ENCODE measurements around the gene AEN.

AEN gene

DNA sequence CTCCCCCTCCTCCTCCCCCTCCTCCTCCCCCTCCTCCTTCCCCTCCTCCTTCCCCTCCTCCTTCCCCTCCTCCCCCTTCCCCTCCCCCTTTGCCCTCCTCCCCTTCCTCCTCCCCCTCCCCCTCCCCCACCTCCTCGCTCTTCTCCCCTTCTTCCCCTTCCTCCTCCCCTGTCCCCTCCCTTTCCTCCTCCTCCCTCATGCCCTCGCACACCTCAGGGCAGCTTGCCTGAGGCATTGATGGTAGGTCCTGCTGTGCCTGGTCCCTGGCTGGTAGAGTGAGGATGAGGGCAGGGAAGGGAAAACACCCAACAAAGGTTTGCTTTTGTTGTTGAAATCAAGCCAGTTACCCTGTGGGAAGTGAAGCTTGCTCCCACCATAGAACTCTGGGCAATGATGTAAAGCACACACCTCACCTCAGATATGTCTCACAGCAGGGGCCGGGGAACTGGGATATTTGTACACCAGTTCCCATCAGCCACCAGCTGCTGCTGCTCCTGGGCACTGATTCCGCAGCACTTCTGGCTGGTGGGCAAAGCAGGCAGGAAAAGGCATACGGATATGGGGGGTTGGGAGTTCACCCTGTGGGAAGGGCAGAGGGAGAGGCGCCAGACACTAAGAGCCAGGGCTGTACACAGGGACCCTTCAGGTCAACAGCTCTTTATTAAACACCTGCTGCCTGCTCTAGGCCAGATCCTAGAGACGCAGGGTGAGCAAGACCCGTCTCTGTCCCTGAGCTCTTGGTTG is 31.5 kb downstream of the AEN start:
- DNase-seq = no peak

DNA sequence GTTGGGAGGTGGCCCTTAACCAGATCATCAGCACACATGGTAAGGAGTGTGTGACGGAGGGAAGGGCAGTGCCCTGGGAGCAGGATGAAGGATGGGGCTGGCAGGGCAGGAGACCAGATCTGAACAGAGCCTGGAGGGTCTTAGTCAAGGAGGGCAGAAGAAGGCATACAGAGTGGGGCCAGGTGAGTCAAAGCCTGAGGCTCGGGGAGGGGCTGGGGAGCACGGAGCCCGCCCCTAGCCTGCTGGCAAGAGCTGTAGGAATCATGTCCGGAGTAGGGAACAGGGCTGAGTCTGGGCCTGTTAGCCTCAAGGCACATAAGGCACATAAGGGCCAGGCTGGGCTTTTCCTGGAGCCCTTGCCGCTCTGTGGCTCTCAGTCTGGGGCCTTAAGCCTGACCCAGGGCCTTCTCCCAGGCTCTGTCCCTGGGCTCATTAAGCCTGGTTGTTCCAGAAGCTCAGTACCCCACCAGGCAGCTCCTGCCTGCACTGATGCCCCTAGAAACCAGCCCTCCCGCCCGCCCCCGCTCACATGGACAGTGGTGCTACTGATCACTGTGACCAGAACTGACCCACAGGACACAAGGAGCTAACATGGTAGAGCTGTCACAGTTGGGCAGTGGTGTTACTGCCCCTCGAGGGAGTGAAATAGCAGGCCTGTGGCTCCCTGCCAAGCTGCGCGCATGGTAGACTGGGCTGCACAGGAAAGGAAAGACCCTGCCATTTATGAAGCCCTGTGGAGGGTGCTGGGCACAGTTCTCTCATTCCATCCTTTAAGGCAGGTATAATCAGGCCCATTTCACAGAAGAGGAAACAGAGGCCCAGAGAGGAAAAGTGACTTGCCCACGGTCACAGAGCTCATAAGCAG is 32.3 kb downstream of the AEN start:
- DNase-seq = no peak

DNA sequence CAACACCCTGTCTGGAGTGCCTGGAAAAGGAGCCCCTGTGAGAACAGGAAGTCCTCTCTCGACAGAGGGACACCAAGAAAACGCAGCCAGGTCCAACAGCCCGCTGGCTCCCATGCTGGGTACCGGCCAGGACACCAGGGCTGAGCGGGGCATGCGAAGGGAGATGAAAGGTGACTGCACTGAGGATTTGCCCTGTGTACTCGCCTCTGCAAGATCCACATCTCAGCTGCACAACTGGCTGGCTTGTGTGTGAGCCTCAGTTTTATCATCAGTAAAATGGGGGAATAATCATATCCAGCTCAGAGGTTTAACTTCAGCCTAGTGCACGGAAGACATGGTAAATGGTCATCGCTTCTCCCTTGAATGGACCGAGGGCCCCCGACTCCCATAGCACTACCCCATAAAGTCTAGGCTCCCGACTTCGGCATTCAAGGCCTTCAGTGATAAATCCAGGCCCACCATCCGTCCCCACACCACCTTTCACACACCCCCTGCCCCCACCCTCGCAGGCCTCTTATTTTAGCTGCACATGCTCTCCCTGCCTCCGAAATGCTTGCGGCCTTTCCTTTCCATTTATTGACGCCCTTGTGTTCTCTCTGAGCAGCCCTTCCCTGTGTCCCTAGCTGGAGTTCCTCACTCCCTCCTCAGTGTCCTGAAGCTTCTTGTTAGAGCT is 33.4 kb downstream of the AEN start:
- DNase-seq = no peak

DNA sequence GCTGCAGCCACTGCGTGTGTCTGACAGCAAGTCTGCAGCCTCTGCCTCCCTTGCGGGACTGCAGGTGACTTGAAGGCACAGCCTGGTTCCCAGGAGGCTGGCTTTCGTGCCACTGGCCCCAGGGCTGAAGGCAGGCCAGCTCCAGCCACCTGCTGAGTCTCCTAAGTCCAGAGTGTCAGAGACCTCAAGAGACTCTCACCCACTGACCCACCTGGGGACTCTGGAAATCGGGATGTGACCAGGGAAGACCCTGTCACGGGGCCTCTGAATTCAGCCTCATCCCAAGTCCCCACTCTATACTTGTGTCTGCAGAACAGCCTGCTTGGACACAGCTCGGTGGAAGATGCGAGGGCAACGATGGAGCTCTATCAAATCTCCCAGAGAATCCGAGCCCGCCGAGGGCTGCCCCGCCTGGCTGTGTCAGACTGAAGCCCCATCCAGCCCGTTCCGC is 34.0 kb downstream of the AEN start:
- no peak for DNase-seq

DNA sequence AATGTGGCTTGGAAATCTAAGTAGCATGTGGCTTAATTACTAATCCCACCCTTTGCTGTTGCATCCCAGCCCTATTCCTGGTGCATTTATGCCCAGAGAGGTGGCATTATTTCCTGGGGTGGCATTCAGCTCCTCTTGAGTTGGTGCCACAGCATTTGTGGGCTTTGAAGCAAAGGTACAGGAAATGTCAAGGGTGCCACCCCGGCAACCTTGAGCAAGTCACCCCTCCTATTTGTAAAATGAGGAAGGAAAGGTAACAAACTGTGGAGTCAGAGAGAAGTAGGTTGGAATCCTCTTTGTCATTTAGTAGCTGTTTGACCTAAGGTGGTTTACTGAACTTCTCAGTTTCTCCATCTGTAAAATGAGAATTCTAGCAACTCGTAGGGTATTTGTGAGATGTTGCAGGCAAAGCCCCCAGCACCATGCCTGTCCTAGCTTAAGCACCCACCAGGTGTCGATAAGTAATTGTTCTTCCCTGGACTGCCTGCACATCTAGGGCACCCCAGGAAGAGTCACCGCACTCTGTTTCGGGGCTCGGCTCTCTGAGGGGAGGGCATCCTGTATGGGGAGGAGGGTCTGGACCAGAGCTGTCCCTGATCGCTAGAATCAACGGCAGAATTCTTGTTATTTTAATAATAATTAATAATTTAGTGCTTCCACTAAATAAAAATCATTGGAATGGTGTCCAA is 34.8 kb downstream of the AEN start:
- DNase-seq = no peak

DNA sequence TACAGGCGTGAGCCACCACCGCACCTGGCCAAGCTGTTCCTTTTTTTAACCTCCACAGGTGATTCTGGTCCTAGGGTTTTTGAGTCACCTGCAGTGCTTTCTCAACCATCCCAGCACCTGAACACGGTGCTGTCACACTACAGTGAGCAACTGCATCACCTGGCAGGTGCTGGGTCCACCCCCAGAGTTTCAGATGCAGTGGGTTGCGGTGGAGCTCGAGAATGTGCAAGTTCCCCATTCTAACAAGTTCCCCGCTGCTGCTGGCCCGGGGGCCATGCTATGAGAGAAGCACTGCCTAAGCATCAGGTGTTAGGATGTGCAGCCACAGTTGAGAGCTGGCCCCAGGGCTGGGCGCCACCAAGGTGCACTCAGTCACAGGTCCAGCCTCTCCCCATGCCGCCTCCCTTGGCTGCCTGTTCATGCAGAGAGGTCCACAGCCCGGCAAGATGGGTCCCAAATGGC is 35.7 kb downstream of the AEN start:
- no peak for DNase-seq

DNA sequence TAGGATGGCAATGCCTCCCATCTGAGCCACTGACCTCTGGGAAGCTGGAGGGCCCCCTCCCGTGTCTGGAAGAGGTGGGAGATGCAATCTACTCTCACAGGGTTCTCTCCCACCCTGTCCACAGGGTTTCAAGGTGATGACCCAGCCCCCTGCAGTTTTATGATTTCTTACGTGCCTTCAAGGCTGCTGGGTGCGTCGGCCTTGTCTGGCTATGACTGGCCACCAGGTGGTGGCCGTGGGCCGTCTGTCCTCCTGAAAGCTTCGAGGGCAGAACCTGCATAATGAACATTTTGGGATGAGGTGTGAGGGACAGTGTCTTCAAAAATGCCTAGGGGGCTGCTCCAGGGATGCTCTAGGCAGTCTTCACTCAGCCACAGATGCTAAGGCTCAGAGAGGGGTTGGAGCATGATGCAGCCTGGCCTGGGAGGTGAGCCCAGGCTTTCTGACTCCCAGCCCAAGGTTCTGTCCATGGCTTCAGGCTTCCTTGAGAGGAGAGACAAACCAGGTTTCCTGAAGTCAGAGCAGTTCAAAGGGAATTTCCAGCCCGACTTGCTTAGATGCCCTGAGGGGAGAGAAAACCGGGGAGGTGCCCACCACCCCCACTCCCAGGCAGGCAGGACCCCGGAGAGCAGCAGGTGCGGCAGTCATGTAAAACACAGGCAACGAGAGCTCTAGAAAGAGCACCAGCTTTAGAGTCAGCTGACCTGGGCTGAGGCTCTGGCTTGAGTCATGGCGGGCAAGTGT is 36.4 kb downstream of the AEN start:
- no peak for DNase-seq

DNA sequence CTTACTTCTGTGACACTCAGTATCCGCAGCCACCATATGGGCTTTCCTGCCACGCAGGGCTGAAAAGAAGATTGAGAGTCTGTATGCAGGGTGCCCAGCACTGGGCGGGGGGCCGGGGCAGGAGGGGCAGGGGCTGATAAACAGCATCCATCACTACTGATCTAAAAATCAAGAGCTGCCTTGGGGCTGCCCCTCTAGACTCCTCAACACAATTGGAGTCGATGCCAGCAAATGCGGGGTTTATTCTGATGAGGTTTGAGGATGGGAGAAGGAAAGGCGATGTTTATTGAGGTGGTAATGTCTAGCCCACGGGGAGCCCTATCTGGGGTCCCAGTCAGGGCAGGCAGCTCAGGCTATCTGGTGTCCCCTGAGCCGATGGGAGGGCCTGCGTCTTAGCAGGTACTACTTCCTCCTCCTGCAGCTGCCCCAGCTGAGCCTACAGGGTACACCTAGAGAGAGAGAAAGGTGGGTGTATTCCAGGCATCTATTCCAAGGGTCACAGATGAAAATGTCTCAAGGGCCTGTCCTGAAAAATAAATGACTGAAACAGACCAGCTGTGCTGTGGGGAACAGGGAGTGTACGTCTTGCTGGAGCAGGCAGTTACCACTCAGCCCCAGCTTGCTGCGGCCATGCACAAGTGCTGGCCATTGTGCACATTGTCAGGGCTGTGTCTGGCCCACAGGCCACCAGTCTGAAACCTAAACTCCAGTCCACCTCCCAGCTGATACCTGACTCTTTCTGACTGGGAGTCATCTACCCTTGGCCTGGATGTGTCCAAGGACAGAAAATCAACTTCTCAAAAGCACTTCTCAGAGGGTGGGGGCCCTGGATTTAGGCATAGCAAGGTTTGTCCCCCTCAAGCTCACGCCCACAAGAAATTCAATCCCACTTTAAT is 37.2 kb downstream of the AEN start:
- DNase-seq = no peak

DNA sequence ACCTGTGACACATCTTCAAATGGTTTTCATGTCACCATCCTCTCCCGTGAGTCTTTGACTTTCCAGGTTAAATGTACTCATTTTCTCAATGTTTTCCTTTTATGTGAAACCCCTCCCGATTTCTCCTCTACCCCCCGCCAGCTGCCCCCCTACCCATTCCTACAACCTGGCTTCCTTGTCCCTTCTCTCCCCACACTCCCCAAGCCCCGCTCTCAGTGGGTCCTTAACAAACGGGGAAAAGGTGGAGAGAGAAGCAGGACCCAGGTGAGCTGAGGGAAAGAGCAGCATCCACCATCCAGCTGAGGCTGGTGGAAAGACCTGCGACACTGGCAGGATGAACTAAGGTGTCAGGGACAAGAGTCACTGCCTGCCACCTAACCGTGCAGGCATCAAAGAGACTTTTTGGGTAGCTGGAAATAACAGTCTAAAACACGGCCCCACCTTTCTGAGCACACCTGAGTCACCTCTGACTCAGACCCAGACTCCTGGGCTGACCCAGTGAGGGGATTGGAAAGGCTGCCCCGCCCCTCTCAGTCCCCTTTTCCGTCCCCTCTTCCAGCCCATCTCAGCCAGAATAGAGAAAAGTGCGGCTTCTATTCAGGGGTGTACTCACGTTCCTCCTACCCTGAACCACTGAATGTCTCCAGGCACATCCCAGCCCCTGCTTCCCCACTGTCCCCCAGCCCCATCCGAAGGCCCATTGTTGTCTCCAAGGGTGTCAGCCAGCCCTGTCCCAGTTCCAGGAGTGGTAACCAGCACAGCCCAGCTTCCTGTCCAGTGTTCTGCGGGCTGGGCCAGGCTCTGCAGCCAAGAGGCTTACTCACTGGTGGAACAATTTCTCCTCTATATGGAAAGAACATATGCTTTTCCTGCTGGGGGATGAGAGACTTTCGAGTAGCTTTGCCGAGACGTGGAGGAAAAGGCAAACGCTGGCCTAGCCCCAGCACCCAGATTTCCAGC is 38.1 kb downstream of the AEN start:
- DNase-seq = no peak

DNA sequence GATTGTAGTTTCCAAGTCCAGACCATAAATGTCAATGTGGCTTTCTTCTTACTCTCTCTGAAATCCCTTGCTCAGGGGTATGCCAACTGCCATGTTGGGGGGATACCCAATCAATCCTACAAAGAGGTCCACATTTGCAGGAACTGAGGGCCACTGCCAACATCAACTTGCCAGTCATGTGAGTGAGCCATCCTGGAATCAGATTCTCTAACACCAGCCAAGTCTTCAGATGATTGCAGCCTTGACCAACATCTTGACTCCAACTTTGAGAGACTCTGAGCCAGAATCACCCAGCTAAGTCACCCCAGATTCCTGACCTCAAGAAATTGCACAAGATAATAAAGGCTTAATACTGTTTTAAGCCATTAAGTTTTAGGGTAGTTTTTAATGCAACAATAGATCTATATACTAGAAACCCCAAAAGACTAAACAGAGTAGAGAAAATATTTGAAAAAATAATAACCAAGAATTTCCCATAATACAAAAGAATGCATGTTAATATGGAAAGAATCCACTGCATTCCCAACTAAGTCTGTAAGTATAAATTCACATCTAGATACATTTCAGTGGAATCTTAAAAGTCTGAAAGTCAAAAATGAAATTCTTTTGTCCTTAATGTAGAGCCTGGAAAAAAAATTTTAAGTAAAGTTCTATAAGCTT is 40.0 kb downstream of the AEN start:
- DNase-seq = no peak

DNA sequence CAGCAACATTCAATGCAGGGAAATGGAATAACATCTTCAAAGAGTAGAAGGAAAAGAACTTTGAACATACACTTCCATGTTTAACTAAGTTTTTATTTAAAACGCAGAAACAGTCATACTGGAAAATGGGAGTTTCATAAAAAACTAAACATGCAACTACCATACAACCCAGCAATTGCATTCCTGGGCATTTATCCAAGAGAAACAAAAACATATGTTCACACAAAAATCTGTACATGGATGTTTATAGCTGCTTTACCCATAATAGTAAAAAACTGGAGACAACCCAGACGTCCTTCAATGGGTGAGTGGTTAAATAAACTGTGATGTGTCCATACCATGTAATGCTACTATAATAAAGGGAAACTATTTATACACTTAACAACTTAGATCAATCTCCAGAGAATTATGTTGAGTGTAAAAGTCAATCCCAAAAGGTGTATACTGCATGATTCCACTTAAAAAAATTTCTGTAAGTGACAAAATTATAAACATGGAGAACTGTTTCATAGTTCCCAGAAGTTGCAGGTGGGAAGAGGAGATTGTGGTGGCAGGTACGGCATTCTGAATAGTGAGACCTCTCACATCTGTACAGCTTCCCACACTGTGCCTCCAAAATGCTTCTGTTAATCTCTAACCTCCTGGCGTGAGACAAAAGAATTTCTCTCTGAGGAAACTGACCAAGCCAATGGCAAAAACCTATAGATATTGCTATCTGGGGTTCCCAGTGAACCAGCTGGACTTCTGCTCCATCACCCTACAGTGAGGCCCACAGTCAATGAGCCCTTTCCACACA is 40.8 kb downstream of the AEN start:
- no peak for DNase-seq

DNA sequence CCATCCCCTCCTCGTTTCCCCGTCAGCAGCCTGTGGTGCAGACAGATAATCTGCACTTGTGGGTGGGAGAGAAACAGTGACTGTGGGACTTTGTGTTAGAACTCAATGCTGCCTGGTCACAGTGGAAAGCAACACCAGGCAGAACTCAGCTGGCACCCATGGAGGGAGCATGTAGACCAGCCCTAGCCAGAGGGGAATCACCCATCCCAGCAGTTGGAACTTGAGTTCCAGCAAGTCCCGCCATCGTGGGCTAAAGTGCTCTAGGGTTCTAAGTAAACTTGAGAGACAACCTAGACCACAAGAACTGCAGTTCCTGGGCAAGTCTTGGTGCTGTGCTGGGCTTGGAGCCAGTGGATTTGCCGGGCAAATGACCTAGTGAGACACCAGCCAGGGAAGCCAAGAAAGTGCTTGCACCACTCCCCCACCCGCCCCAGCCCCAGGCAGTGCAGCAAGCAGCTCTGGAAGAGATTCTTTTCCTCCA is 42.0 kb downstream of the AEN start:
- no peak for DNase-seq

DNA sequence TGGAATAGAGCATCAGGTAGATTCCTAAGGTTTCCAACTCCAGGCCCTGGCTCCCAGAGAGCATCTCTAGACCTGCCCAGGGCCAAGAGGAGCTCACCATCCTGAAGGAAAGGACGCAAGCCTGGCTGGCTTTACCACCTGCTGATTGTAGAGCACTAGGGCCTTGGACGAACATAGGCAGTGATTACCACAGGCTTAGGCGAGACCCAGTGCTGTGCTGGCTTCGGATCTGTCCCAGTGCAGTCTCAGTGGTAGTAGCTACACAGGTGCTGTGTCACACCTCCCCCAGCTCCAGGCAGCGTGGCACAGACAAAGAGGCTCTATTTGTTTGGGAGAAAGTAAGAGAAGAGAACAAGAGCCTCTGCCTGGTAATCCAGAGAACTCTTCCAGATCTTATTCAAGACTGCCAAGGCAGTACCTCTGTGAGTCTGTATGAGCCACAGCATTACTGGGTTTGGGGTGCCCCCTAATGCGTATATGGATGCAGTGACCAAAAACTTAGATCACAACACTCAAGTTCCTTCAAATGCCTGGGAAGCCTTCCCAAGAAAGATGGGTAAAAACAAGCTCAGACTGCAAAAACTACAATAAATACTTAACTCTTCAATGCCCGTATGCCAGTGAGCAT is 43.1 kb downstream of the AEN start:
- DNase-seq = no peak

DNA sequence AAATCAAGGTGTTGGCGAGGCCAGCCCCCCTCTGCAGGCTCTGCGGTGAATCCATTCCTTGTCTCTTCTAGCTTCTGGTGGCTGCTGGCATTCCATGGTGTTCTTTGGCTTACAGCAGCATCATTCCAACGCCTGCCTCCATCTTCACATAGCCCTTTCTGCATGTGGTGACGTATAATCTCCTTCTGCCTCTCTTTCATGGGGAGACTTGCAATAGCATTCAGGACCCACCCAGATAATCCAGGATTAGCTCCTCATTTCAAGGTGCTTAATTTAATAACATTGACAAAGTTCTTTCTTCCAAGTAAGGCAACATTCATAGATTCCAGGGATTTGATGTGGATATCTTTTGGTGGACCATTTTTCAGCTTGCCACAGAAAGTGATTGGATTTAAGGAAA is 53.5 kb downstream of the AEN start:
- no peak for DNase-seq

DNA sequence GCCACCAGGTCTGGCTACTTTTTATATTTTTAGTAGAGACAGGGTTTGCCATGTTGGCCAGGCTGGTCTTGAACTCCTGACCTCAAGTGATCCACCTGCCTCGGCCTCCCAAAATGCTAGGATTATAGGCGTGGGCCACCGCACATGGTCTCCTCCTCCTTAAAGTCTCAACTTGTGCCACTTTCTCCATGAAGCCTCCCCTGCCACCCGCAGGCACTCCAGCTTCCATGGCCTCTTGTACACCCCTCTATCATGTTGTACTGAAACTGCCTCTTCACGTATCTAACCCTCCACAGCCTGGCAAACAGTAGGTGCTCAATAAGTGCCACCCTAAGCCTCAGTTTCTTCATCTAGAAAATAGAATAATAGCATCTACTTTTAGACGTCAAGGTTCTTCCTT is 57.6 kb downstream of the AEN start:
- DNase-seq = no peak

DNA sequence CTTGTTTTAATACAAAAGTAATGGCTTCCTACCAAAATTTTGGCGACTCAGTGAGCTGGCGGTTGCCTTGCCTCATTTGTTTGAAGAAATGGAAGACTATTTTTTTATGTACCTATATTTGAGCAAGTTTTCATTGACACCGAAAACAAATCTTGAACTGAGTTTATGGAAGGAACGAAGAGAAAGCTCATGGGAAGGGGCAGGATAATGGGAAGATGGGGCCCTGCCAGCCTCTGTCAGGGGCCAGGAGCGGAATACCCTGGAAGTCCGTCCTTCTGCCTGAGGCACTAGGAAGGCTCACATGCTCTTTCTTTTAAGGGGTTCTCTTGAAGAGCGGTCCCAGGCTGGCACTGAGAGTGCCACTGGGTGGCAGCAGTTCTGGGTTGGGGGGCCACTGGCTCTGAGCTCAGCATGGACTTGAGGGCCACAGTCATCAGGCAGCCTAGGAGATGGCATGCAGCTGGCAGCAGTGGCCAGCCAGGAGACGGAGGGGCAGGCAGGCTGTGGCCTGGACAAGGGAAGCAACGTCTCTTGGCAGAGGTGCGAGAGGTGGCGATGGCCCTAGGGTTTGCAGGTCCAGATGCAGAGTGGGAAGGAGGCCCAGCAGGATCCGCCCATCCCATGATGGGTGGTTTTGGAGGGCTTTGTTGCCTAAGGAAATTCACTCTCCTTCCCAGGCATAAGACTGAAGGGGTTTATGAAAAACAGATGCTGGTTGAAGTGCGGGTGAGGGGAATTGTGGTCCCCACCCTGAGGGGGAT is 59.3 kb downstream of the AEN start:
- no peak for DNase-seq

DNA sequence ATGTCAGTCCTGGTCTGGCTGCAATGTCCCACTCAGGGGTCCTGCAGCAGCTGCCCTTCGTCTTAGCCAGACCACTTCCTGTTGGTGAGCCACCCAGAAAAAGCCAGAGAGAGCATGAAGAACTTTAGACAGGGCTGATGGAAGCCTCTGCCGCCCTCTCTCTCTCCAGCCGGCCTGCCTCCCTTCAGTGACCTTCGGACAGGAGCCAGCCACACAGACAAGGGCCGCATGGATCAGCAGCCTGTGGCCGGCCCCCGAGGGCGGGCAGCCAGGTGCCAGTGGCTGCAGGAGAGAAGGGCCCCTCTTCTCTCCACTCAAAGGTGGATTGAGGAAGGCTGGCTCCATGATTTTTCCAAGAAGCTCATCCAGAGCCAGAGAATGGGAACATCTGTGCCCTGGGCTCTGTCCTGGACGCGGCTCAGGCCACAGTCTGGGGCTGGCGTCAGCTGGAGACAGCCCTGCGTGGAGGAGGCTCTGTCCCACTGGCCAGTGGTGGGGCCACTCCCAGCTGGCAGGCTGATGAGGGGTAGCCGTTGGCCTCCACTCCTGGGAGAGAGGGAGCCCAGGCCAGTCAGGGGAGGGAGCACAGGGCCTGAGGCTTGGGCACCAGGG is 60.6 kb downstream of the AEN start:
- DNase-seq = no peak

All from stimulated activated CD4-positive, alpha-beta T cell treated with anti-CD3 and anti-CD28 coated beads, Interleukin-2, amount 100 ng/mL, for 48 hours (primary cell).